GM23338 (cell line): ENCODE data around the gene DLGAP4. TPM values are rescaled to one million over a fixed set of nuclear protein-coding genes. Genes with fewer than 3 reads are reported as not detected.

Source experiments
- ATAC-seq: fragments of 200-7000 bp; cut with Tn5 transposase; 3 replicates; pipeline ENCODE4 v1.9.1; 2020
- DNase-seq: peaks from one replicate; pipeline ENCODE4 v3.0.0-alpha.2; 2015; ENCODE audit warnings: low spot score
- H2AFZ ChIP-seq: fragments of 200-600 bp; sonication (generic); 2 replicates; pipeline ENCODE4 v1.8.0; 2016; ENCODE audit warnings: antibody characterized with exemption, mild to moderate bottlenecking, moderate library complexity
- H3F3A ChIP-seq: fragments of 200-600 bp; sonication (generic); replicated peaks from 2 replicates; pipeline ENCODE4 v1.8.0; 2017; ENCODE audit warnings: antibody characterized with exemption, mixed run types, low read depth
- H3K27ac ChIP-seq: fragments of 200-600 bp; sonication (generic); 2 replicates; pipeline ENCODE4 v1.6.1; 2016; ENCODE audit warnings: low read depth
- H3K27me3 ChIP-seq: fragments of 200-600 bp; sonication (generic); 2 replicates; pipeline ENCODE4 v1.8.0; 2016; ENCODE audit warnings: mild to moderate bottlenecking, mixed run types, moderate library complexity; ENCODE audit not compliant: insufficient read depth
- H3K36me3 ChIP-seq: fragments of 200-600 bp; sonication (generic); 2 replicates; pipeline ENCODE4 v1.8.0; 2016; ENCODE audit warnings: mild to moderate bottlenecking; ENCODE audit not compliant: insufficient read depth
- H3K4me1 ChIP-seq: fragments of 200-600 bp; sonication (generic); 2 replicates; pipeline ENCODE4 v1.8.0; 2016; ENCODE audit warnings: mild to moderate bottlenecking, moderate library complexity; ENCODE audit not compliant: insufficient read depth
- H3K4me2 ChIP-seq: fragments of 200-600 bp; sonication (generic); 2 replicates; pipeline ENCODE4 v1.7.1; 2017; ENCODE audit warnings: mixed run types
- H3K4me3 ChIP-seq: fragments of 200-600 bp; sonication (generic); 2 replicates; pipeline ENCODE4 v1.6.1; 2016; ENCODE audit warnings: mixed run types
- H3K79me2 ChIP-seq: fragments of 200-600 bp; sonication (generic); replicated peaks from 2 replicates; pipeline ENCODE4 v1.8.0; 2017; ENCODE audit warnings: mild to moderate bottlenecking; ENCODE audit not compliant: insufficient read depth
- H3K9me2 ChIP-seq: fragments of 200-600 bp; sonication (generic); 2 replicates; pipeline ENCODE4 v1.8.0; 2017; ENCODE audit not compliant: insufficient read depth
- H4K20me1 ChIP-seq: fragments of 200-600 bp; sonication (generic); replicated peaks from 2 replicates; pipeline ENCODE4 v1.8.0; 2017; ENCODE audit warnings: mild to moderate bottlenecking; ENCODE audit not compliant: insufficient read depth
- H3K27ac Mint-ChIP-seq: 2 replicates; pipeline ENCODE4 v1.8.0; 2020; ENCODE audit warnings: inconsistent platforms, mild to moderate bottlenecking, moderate library complexity, mixed read lengths
- H3K27me3 Mint-ChIP-seq: 3 replicates; pipeline ENCODE4 v1.8.0; 2022; ENCODE audit warnings: low read depth, mild to moderate bottlenecking, moderate library complexity, mixed read lengths, inconsistent platforms; ENCODE audit not compliant: insufficient read depth, poor library complexity
- H3K36me3 Mint-ChIP-seq: 3 replicates; pipeline ENCODE4 v1.8.0; 2021; ENCODE audit warnings: low read depth, mild to moderate bottlenecking, inconsistent platforms, moderate library complexity, mixed read lengths
- H3K4me1 Mint-ChIP-seq: 3 replicates; pipeline ENCODE4 v1.8.0; 2020; ENCODE audit warnings: mild to moderate bottlenecking, inconsistent platforms, mixed read lengths
- H3K4me3 Mint-ChIP-seq: 3 replicates; pipeline ENCODE4 v1.8.0; 2021; ENCODE audit warnings: moderate library complexity, mild to moderate bottlenecking, inconsistent platforms, mixed read lengths
- H3K9me3 Mint-ChIP-seq: 3 replicates; pipeline ENCODE4 v1.8.0; 2020; ENCODE audit warnings: moderate library complexity, mild to moderate bottlenecking, inconsistent platforms, mixed read lengths
- CREB1 ChIP-seq: fragments of 250-450 bp; sonication (Bioruptor Pico); IDR thresholded peaks from 2 replicates; pipeline ENCODE4 v1.5.0; 2020; ENCODE audit warnings: low read depth, mild to moderate bottlenecking, moderate library complexity
- EZH2 ChIP-seq: fragments of 200-600 bp; sonication (generic); IDR thresholded peaks from one replicate; pipeline ENCODE4 v1.8.0; 2017; ENCODE audit warnings: antibody characterized with exemption, mild to moderate bottlenecking, low read depth; ENCODE audit not compliant: unreplicated experiment
- EZH2phosphoT487 ChIP-seq: fragments of 200-600 bp; sonication (generic); IDR thresholded peaks from one replicate; pipeline ENCODE4 v1.8.1; 2018; ENCODE audit warnings: antibody characterized with exemption; ENCODE audit not compliant: unreplicated experiment
- JUNB ChIP-seq: IDR thresholded peaks from one replicate; pipeline ENCODE4 v1.6.1; 2016; ENCODE audit warnings: antibody characterized with exemption; ENCODE audit not compliant: unreplicated experiment
- NANOG ChIP-seq: IDR thresholded peaks from 2 replicates; pipeline ENCODE4 v1.6.1; 2016; ENCODE audit warnings: antibody characterized with exemption, borderline replicate concordance
- POLR2AphosphoS5 ChIP-seq: IDR thresholded peaks from 2 replicates; pipeline ENCODE4 v1.6.1; 2016; ENCODE audit warnings: antibody characterized with exemption, low read depth
- STAT1 ChIP-seq: IDR thresholded peaks from one replicate; pipeline ENCODE4 v1.6.1; 2016; ENCODE audit warnings: antibody characterized with exemption; ENCODE audit not compliant: unreplicated experiment
- ZNF114 ChIP-seq: fragments of 250-450 bp; sonication (Bioruptor Pico); IDR thresholded peaks from 2 replicates; pipeline ENCODE4 v1.5.0; 2020; ENCODE audit warnings: mild to moderate bottlenecking, moderate library complexity
- ZNF331 ChIP-seq: fragments of 250-450 bp; sonication (Bioruptor Pico); IDR thresholded peaks from 2 replicates; pipeline ENCODE4 v1.5.0; 2020; ENCODE audit warnings: low read depth, mild to moderate bottlenecking, moderate library complexity
- polyA plus RNA-seq: library from polyadenylated mRNA; unstranded; fragments of >200 nt; fragmentation: Nextera tagmentation; extraction: Ambion mirVana; gene quantifications from 2 replicates; pipeline ENCODE4 v1.2.1, GENCODE V29; 2016
- total RNA-seq: library from RNA; depleted of rRNA; stranded (reverse); fragments of >200 nt; shearing (Covaris generic); gene quantifications from 2 replicates; pipeline ENCODE4 v1.2.3, GENCODE V29; 2014
- TF ChIP-seq, protein P1 (sequence below): IDR thresholded peaks from one replicate; pipeline ENCODE4 v1.6.1; 2018; ENCODE audit warnings: antibody characterized with exemption; ENCODE audit not compliant: unreplicated experiment
- TF ChIP-seq, protein P2 (sequence below), 2 experiments: fragments of 200-600 bp in 1 of 2; sonication (generic) in 1 of 2; conservative IDR thresholded peaks; 2 replicates each; pipeline versions ENCODE4 v1.5.1 to v1.6.1; 2016 to 2017; ENCODE audit warnings: antibody characterized with exemption in 2 of 2, low read depth in 2 of 2, mild to moderate bottlenecking in 2 of 2, moderate library complexity in 1 of 2

Gene DLGAP4
- total and polyA plus RNA-seq, 2 experiments from 2014 or later = 46.1 to 52.2 TPM

DNA sequence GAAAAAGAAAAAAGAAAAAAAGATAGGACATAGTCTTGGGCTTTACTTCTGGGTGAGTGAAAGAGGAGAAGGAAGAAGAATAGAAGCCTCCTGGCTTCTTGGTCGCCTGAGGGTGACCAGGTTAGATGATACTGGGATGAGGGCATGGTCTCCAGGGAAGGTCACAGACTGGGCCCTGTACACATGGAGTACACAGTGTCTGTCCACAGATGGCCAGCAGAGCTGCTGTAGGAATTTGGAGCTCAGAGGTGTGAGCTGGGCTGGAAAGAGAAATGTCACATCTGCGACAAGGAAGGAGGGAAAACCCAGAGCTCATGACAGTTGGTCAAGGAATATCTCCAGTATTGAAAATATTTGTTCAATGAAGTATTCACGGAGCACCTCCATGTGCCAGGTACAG lies 56.1 kb downstream of the DLGAP4 start:
- Mint-ChIP-seq H3K4me1 (peaks cover 3% of the 10 kb centered on the region; the same call in 1 of the 3 replicates), H3K4me3 (no peak overlapping the region), H3K9me3 (no peaks in the 10 kb centered on the region; the same call in 1 of the 3 replicates), H3K27me3 (peaks cover 8% of the 10 kb centered on the region), H3K27ac (no peak overlapping the region), H3K36me3 (no peaks in the 10 kb centered on the region)
- H4K20me1 ChIP-seq = no peaks in the 10 kb centered on the region
- H3K4me1 ChIP-seq = no peaks in the 10 kb centered on the region
- no peak for TF ChIP-seq ZNF331
- ATAC-seq = no peak
- no peak overlapping the region for H2AFZ ChIP-seq
- DNase-seq = no peak
- H3K27me3 ChIP-seq = no peaks in the 10 kb centered on the region
- H3F3A ChIP-seq = no peaks in the 10 kb centered on the region
- no peaks in the 10 kb centered on the region for H3K9me2 ChIP-seq
- no peaks in the 10 kb centered on the region for H3K79me2 ChIP-seq
- no peak overlapping the region for H3K4me2 ChIP-seq
- H3K36me3 ChIP-seq = no peaks in the 10 kb centered on the region
- H3K27ac ChIP-seq = no peak overlapping the region
- H3K4me3 ChIP-seq = no peak overlapping the region

DNA sequence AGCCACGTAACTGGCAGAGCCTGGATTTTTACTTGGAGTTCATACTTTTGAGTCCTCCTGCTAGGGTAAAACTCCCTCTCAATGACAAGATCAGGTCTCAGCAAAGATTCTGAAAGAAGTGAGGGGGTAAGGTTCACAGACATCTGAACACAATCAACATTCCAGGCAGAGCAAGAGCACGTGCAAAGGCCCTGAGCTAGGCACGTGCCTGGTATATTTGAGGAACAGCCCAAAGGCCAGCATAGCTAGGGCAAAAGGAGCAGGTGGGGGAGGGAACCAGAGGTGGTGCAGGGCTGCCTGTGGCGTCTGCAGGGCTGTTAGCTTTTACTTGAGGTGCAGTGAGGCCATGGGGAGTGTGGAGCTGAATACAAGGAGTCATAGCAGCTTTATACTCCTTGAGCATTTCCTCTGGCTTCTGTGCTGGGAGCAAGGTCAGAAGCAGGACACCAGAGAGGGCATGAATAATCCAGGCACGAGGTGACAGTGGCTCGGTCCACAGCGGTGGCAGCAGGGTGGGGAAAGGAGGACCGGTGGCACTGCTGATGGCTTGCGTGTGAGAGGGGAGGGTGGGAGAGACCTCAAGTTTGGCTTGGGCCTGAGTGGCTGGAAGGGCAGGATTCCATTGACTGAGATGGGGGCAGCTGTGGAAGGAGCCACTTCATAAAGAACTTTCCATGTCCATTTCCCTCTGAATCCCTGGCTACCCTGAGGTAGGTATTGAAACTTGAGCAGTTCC lies 57.0 kb downstream of the DLGAP4 start:
- no peaks in the 10 kb centered on the region for H3K36me3 ChIP-seq
- H4K20me1 ChIP-seq = no peaks in the 10 kb centered on the region
- H3K79me2 ChIP-seq = no peaks in the 10 kb centered on the region
- no peak overlapping the region for H2AFZ ChIP-seq
- Mint-ChIP-seq H3K36me3 (no peaks in the 10 kb centered on the region), H3K27me3 (peaks cover 8% of the 10 kb centered on the region), H3K4me1 (peaks cover 8% of the 10 kb centered on the region), H3K4me3 (no peak overlapping the region), H3K27ac (no peak overlapping the region), H3K9me3 (no peaks in the 10 kb centered on the region; the same call in 2 of the 3 replicates)
- DNase-seq (no peak), ATAC-seq (no peak)
- H3K4me3 ChIP-seq = no peak overlapping the region
- peaks cover 4% of the 10 kb centered on the region; the same call in 1 of the 2 replicates for H3K4me1 ChIP-seq
- H3K9me2 ChIP-seq = no peaks in the 10 kb centered on the region
- H3K27ac ChIP-seq = no peak overlapping the region
- no peaks in the 10 kb centered on the region for H3F3A ChIP-seq
- no peaks in the 10 kb centered on the region for H3K27me3 ChIP-seq
- no peak overlapping the region for H3K4me2 ChIP-seq
- no peak for TF ChIP-seq POLR2AphosphoS5
- TF ChIP-seq JUNB = no peak
- no peak for TF ChIP-seq EZH2
- TF ChIP-seq, protein P1, sequence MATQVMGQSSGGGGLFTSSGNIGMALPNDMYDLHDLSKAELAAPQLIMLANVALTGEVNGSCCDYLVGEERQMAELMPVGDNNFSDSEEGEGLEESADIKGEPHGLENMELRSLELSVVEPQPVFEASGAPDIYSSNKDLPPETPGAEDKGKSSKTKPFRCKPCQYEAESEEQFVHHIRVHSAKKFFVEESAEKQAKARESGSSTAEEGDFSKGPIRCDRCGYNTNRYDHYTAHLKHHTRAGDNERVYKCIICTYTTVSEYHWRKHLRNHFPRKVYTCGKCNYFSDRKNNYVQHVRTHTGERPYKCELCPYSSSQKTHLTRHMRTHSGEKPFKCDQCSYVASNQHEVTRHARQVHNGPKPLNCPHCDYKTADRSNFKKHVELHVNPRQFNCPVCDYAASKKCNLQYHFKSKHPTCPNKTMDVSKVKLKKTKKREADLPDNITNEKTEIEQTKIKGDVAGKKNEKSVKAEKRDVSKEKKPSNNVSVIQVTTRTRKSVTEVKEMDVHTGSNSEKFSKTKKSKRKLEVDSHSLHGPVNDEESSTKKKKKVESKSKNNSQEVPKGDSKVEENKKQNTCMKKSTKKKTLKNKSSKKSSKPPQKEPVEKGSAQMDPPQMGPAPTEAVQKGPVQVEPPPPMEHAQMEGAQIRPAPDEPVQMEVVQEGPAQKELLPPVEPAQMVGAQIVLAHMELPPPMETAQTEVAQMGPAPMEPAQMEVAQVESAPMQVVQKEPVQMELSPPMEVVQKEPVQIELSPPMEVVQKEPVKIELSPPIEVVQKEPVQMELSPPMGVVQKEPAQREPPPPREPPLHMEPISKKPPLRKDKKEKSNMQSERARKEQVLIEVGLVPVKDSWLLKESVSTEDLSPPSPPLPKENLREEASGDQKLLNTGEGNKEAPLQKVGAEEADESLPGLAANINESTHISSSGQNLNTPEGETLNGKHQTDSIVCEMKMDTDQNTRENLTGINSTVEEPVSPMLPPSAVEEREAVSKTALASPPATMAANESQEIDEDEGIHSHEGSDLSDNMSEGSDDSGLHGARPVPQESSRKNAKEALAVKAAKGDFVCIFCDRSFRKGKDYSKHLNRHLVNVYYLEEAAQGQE = no peak
- TF ChIP-seq NANOG = no peak
- TF ChIP-seq EZH2phosphoT487 = no peak
- TF ChIP-seq ZNF114 (CRISPR knock-in tag) = no peak
- TF ChIP-seq ZNF331 = no peak
- TF ChIP-seq CREB1 (CRISPR knock-in tag) = no peak
- no peak for TF ChIP-seq STAT1
- TF ChIP-seq, protein P2, sequence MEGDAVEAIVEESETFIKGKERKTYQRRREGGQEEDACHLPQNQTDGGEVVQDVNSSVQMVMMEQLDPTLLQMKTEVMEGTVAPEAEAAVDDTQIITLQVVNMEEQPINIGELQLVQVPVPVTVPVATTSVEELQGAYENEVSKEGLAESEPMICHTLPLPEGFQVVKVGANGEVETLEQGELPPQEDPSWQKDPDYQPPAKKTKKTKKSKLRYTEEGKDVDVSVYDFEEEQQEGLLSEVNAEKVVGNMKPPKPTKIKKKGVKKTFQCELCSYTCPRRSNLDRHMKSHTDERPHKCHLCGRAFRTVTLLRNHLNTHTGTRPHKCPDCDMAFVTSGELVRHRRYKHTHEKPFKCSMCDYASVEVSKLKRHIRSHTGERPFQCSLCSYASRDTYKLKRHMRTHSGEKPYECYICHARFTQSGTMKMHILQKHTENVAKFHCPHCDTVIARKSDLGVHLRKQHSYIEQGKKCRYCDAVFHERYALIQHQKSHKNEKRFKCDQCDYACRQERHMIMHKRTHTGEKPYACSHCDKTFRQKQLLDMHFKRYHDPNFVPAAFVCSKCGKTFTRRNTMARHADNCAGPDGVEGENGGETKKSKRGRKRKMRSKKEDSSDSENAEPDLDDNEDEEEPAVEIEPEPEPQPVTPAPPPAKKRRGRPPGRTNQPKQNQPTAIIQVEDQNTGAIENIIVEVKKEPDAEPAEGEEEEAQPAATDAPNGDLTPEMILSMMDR (conservative IDR thresholded peaks at IDR 0.05; ENCODE audit: low read depth in 2 of 2) = no peak
